ENCODE data around the gene KCNH2. TPM values are rescaled to one million over a fixed set of nuclear protein-coding genes. Genes with fewer than 3 reads are reported as not detected.

The KCNH2 gene
- total RNA-seq, 6 experiments from 2014 or later: not detected

- Mint-ChIP-seq H3K27me3 (ENCODE audit: insufficient read depth) (peaks cover 44% of the 10 kb centered on the region), H3K27ac (no peak overlapping the region), H3K4me1 (ENCODE audit: low read depth) (peaks cover 41% of the 10 kb centered on the region), H3K36me3 (ENCODE audit: low read depth) (no peaks in the 10 kb centered on the region), H3K4me3 (no peak overlapping the region), H3K9me3 (no peaks in the 10 kb centered on the region)
- no peak for TF ChIP-seq CTCF (IDR thresholded peaks at IDR 0.05)
- no peak for DNase-seq
Measured at GRCh38 chr7:151016942-151017341, 38.8 kb upstream of the KCNH2 start.

GRCh38 chr7:151016505-151016904 lies 38.4 kb upstream of the KCNH2 start:
- no peaks in the 10 kb centered on the region for H3K36me3 Mint-ChIP-seq (ENCODE audit: low read depth)
- no peak for TF ChIP-seq CTCF (IDR thresholded peaks at IDR 0.05)
- peaks cover 44% of the 10 kb centered on the region for H3K27me3 Mint-ChIP-seq (ENCODE audit: insufficient read depth)
- H3K27ac Mint-ChIP-seq: no peak overlapping the region
- H3K9me3 Mint-ChIP-seq: no peaks in the 10 kb centered on the region
- DNase-seq: no peak
- no peak overlapping the region for H3K4me3 Mint-ChIP-seq
- H3K4me1 Mint-ChIP-seq (ENCODE audit: low read depth): peaks cover 44% of the 10 kb centered on the region

GRCh38 chr7:151015967-151016366 lies 37.8 kb upstream of the KCNH2 start:
- Mint-ChIP-seq H3K36me3 (ENCODE audit: low read depth) (no peaks in the 10 kb centered on the region), H3K4me1 (ENCODE audit: low read depth) (peaks cover 46% of the 10 kb centered on the region), H3K4me3 (no peak overlapping the region), H3K9me3 (no peaks in the 10 kb centered on the region), H3K27ac (no peak overlapping the region), H3K27me3 (ENCODE audit: insufficient read depth) (peaks cover 42% of the 10 kb centered on the region)
- TF ChIP-seq CTCF (IDR thresholded peaks at IDR 0.05): no peak
- DNase-seq: no peak

GRCh38 chr7:151014950-151015349 lies 36.8 kb upstream of the KCNH2 start:
- Mint-ChIP-seq H3K4me1 (ENCODE audit: low read depth) (peaks cover 49% of the 10 kb centered on the region), H3K9me3 (no peaks in the 10 kb centered on the region), H3K27ac (no peak overlapping the region), H3K36me3 (ENCODE audit: low read depth) (no peaks in the 10 kb centered on the region), H3K27me3 (ENCODE audit: insufficient read depth) (peaks cover 33% of the 10 kb centered on the region), H3K4me3 (peak overlapping the region; percentile 20; the same call in 1 of the 2 replicates)
- no peak for DNase-seq
- no peak for TF ChIP-seq CTCF (IDR thresholded peaks at IDR 0.05)

GRCh38 chr7:151013733-151014497 lies 35.8 kb upstream of the KCNH2 start:
- peak; percentile 52 for TF ChIP-seq CTCF (IDR thresholded peaks at IDR 0.05)
- peak; percentile 71 for DNase-seq
- H3K4me3 Mint-ChIP-seq: peak overlapping the region; percentile 84
- peak overlapping the region; percentile 78 for H3K27ac Mint-ChIP-seq
- H3K4me1 Mint-ChIP-seq (ENCODE audit: low read depth): peaks cover 49% of the 10 kb centered on the region
- H3K36me3 Mint-ChIP-seq (ENCODE audit: low read depth): no peaks in the 10 kb centered on the region
- no peaks in the 10 kb centered on the region for H3K9me3 Mint-ChIP-seq
- H3K27me3 Mint-ChIP-seq (ENCODE audit: insufficient read depth): peaks cover 26% of the 10 kb centered on the region

Measured in HFFc6 (cell line).